Liver (tissue), 3 donors: ENCODE data around the gene CCDC187.

Experiments
- CTCF ChIP-seq: fragments of 150-350 bp; IDR thresholded peaks from 2 replicates; pipeline ENCODE4 v1.5.1; 2017; ENCODE audit warnings: improper control_type of control experiment, low read depth, low read length; ENCODE audit not compliant: missing input control
- JUND ChIP-seq, 2 donors: IDR thresholded peaks; 2 replicates each; pipeline ENCODE4 v1.6.1; 2016; ENCODE audit warnings: antibody characterized with exemption in 2 of 2
- REST ChIP-seq: IDR thresholded peaks from 2 replicates; pipeline ENCODE4 v1.6.1; 2016; ENCODE audit warnings: antibody characterized with exemption, mild to moderate bottlenecking
- SP1 ChIP-seq: IDR thresholded peaks from 2 replicates; pipeline ENCODE4 v1.6.1; 2018; ENCODE audit warnings: antibody characterized with exemption, mild to moderate bottlenecking
- donor health status: healthy.
- donor health status: healthy.

GRCh38 chr9:136329636-136330405, 25.9 kb upstream of the CCDC187 start:
- TF ChIP-seq CTCF = no peak
- TF ChIP-seq SP1 = no peak
- no peak for TF ChIP-seq REST
- TF ChIP-seq JUND (IDR thresholded peaks at IDR 0.05) = no peak
